GM19467 (cell line): ENCODE results near the gene VKORC1.

Source experiments
- ATAC-seq: cut with Tn5 transposase; IDR thresholded peaks from one replicate; pipeline ENCODE4 v1.9.1; 2021; ENCODE audit warnings: mild to moderate bottlenecking, moderate library complexity; ENCODE audit not compliant: unreplicated experiment

VKORC1 gene

DNA sequence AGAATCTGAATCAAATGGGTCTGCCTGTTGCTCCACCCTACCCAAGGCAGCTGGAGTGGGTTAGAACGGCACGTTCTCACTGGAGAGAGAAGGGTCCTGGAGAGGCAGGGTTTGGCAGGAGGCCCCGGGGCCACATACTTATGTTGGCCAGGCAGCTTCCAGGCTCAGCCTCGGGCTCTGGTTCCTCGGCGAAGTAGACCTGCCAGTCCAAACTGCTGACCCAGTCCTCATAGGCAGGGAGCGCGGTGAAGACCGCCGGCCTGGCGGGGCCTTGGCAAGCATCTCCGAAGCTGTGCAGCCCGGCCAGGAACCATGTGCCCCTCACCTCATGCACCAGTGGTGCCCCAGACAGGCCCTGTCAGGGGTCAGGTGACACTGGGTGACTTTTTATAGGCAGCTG is 10.6 kb downstream of the VKORC1 start:
- ATAC-seq, result no peak

DNA sequence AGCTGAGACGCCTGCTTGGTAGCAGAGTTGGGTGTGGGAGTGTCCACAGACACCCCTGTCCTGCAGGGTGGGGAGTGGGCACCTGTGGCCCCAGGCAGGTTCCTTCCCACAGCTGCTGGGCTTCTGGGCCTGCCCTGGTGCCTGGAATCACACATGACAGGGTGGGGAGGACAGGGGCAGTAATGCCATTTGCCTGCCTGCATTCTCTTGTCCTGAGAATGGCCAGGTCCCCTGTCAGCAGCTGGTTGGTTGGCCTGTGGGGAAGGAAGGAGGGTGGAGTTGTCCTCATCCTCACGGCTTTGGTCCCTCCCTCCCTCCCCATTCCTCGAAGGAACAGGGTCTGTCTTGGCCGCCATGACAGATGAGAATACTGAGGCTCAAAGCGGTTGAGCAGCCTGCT is 11.0 kb downstream of the VKORC1 start:
- ATAC-seq, result no peak

DNA sequence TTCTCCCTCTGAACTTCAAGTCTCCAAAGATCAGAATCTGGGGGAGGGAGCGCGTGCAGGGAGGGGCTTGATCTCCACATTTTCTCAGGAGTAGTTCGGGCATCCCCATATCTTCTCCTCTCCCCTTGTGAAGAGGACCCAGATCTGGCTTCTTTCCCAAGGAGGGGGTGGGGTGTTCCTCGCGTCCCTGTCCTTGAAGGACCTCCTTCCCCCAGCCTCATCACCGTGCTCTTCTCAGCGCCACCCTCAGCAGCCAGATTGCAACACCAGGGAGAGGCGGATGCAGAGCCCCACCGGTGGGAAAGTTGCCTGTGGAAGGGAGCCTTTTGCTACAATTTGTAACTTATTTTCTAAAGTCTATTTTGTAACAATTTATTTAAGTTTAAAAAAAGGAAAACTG is 11.5 kb downstream of the VKORC1 start:
- no peak for ATAC-seq

DNA sequence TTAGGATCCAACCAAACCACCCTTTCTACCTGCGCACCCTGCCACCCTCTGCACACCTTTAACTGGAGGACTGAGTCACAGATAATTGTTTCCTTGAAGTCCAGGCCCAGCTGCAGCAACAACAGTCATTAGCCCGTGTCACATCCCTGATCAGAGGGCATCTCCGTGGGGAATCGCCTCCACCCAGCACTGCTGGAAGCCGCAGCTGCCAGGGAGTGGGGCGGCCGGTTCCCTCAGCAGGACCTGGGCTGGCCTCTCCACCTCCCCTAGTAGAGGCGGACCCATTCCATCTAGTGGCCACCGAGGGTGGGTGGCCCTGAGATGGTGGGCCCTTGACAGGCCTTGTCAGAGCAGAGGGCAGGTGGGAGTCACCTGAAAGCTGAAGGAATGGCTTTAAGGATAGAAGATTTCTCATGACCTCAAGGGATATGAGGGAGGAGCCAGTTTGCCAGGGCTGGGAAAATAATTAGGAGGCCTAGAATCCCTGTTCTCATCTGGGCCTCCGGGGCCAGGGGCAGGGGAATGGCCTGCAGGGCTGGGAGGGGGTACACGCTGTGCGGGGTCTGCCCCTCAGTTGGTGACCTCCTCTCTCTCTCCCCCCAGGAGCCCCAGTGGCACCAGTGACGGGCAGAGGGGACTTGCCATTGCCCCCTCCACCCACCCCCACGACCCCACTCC is 12.1 kb downstream of the VKORC1 start:
- ATAC-seq, result no peak

DNA sequence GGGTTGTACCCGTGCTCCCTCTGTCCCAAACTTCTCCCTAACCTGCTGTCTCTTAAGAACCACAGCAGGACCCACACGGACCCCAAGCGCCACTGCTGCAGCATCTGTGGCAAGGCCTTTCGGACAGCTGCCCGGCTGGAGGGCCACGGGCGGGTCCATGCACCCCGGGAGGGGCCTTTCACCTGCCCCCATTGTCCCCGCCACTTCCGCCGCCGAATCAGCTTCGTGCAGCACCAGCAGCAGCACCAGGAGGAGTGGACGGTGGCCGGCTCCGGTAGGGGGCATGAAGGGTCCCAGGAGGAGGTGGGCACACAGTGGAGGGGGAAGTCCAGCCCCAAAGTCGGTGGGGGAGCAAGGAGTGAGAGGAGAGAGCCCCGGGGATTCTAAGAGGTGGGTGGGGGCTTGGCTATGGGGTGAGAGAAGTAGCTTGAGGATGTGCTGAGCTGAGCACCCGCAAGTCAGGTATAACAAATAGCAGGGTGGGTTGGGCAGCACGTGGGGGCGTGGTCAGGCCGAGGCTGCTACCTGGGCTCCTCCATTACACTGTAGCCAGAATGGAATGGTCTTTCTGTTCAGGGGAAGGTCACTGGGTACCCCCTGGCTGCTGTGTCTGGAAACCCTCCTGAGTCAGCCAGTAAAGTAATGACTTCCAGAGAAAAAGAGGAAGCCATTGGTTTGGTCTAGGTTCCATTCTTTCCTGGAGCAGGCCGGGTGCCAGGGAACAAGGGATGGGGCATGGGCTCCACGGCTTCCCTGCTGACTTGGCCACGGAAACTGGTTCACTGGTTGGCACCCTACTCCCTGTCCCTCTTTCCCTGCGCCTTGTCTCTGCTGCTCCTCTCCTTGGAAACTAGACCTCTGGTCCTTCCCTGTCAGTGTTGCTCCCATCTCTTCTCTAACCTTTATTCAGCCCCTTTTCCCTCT is 12.9 kb downstream of the VKORC1 start:
- ATAC-seq, result no peak

DNA sequence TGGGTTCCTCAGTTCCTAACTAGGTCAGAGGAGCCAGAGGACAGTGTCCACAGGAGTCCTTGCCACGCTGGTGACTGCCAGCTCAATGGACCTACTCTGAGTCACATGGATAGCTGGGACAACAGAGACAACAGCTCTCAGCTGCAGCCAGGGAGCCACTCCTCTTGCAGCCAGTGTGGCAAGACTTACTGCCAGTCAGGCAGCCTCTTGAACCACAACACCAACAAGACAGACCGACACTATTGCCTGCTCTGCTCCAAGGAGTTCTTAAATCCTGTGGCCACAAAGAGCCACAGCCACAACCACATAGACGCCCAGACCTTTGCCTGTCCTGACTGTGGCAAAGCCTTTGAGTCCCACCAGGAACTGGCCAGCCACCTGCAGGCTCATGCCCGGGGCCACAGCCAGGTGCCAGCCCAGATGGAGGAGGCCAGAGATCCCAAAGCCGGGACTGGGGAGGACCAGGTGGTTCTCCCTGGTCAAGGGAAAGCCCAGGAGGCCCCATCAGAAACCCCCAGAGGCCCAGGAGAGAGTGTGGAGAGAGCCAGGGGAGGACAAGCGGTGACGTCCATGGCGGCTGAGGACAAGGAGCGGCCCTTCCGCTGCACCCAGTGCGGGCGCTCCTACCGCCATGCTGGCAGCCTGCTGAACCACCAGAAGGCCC is 13.7 kb downstream of the VKORC1 start:
- ATAC-seq, result no peak

DNA sequence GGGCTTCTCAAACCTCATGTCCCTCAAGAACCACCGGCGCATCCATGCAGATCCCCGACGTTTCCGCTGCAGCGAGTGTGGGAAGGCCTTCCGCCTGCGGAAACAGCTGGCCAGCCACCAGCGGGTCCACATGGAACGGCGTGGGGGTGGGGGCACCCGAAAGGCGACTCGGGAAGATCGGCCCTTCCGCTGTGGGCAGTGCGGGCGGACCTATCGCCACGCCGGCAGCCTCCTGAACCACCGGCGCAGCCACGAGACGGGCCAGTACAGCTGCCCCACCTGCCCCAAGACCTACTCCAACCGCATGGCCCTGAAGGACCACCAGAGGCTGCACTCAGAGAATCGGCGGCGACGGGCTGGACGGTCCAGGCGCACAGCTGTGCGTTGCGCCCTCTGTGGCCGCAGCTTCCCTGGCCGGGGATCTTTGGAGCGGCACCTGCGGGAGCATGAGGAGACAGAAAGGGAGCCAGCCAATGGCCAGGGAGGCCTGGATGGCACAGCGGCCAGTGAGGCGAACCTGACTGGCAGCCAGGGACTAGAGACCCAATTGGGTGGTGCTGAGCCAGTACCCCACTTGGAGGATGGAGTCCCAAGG is 14.5 kb downstream of the VKORC1 start:
- no peak for ATAC-seq

DNA sequence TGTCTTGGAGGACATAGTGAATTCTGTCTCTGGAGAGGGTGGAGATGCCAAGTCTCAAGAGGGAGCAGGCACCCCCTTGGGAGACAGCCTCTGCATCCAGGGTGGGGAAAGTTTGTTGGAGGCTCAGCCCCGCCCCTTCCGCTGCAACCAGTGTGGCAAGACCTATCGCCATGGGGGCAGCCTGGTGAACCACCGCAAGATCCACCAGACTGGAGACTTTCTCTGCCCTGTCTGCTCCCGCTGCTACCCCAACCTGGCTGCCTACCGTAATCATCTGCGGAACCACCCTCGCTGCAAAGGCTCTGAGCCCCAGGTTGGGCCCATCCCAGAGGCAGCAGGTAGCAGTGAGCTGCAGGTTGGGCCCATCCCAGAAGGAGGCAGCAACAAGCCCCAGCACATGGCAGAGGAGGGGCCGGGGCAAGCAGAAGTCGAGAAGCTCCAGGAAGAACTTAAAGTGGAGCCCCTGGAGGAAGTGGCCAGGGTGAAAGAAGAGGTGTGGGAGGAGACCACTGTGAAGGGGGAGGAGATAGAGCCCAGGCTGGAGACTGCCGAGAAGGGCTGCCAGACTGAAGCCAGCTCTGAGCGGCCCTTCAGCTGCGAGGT is 15.2 kb downstream of the VKORC1 start:
- no peak for ATAC-seq

DNA sequence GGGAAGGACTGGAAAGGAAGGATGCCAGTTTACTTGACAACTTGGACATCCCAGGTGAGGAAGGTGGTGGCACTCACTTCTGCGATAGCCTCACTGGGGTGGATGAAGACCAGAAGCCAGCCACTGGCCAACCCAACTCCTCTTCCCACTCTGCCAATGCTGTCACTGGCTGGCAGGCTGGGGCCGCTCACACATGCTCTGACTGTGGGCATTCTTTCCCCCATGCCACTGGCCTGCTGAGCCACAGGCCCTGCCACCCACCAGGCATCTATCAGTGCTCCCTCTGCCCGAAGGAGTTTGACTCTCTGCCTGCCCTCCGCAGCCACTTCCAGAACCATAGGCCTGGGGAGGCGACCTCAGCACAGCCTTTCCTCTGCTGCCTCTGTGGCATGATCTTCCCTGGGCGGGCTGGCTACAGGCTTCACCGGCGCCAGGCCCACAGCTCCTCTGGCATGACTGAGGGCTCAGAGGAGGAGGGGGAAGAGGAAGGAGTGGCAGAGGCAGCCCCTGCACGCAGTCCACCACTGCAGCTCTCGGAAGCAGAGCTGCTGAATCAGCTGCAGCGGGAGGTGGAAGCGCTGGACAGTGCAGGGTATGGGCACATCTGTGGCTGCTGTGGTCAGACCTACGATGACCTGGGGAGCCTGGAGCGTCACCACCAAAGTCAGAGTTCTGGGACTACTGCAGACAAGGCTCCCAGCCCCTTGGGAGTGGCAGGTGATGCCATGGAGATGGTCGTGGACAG is 15.8 kb downstream of the VKORC1 start:
- ATAC-seq, result no peak

DNA sequence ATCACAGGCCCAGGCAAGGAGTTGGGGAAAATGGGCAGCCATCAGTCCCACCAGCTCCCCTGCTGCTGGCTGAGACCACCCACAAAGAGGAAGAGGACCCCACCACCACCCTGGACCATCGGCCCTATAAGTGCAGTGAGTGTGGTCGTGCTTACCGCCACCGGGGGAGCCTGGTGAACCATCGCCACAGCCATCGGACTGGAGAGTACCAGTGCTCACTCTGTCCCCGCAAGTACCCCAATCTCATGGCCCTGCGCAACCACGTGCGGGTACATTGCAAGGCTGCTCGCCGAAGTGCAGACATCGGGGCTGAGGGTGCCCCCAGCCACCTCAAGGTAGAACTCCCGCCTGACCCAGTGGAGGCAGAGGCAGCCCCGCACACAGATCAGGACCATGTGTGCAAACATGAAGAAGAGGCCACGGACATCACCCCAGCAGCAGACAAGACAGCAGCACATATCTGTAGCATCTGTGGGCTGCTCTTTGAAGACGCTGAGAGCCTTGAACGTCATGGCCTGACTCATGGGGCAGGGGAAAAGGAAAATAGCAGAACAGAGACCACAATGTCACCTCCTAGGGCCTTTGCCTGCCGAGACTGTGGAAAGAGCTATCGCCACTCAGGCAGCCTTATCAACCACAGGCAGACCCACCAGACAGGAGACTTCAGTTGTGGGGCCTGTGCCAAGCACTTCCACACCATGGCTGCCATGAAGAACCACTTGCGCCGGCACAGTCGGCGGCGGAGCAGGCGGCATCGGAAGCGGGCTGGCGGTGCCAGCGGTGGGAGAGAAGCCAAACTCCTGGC is 16.8 kb downstream of the VKORC1 start:
- ATAC-seq, result no peak

DNA sequence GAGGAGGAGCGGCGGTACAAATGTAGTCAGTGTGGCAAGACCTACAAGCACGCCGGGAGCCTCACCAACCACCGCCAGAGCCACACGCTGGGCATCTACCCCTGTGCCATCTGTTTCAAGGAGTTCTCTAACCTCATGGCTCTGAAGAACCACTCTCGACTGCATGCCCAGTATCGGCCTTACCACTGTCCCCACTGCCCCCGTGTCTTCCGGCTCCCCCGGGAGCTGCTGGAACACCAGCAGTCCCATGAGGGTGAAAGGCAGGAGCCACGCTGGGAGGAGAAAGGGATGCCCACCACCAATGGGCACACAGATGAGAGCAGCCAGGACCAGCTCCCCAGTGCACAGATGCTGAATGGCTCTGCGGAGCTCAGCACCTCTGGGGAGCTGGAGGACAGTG is 17.6 kb downstream of the VKORC1 start:
- ATAC-seq, result no peak

DNA sequence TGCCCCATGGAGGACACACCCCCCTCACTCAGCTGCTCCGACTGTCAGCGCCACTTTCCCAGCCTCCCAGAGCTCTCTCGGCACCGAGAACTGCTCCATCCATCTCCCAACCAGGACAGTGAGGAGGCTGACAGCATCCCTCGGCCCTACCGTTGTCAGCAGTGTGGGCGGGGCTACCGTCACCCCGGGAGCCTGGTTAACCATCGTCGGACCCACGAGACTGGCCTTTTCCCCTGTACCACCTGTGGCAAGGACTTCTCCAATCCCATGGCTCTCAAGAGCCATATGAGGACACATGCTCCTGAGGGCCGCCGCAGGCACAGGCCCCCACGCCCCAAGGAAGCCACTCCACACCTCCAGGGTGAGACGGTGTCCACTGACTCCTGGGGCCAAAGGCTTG is 18.3 kb downstream of the VKORC1 start:
- no peak for ATAC-seq

DNA sequence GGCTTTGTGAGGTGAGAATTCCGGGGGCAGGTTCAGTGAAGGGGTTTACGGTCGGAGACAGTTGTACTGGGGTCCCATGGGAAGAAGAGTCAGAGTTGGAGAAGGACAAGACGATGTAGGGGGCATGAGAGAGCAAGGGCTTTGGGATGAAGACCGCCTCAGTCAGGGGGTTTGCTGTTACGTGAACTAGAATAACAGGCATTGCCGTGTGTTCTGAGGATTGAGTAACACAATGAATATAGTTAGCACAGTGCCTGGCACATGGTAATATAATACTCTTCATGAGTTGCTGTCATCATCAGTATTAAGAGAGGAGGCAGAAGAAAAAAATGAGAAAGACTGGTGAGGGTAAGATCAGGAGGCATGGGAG is 19.8 kb downstream of the VKORC1 start:
- ATAC-seq, result no peak

DNA sequence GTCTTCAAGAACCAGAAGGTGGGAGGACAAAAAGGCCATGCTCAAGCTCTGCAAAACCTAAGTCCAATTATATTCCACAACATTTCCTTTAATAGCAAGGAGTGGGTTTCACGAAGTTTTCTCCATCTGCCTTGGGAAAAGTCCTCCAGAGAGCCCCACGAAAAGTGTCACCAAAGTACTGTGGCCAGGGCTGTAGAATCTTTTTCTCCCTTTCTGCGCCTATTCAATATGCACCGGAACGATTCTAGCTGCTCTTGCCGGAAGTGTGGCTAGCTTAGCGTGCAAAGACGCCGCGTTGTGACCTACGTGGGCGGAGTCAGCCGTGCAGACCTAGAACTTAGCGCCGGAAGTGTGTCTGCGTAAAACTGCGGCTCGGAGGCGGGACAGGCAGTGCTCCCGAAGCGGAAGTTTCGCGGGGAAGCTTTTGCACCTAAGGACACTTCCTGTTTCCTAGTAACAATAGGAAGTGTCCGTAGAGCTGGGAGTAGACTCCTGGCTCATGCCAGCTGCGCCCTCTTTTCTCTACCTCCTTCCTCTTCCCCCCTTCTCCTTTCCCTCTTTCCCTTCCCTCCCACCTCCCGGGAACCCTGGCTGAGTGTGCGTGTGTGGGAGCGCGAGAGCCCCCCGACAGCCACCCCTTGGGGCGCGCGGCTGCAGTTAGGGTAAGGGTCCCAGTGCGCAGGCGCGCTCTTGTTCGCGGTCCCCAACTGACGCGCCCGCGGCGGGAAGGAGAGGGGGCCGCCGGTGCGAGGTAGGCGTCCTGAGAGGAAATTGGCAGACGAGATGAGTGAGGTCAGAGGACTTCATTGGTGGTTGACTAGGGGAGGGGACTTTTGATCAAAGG is 20.4 kb downstream of the VKORC1 start, which contains the start of the genes ZNF646 and ZNF668:
Gene ZNF646, plus strand, starts transcription at position 453 of the 844 bp plus-strand sequence. CDS start 1,903 bp downstream, outside the sequence.
Gene ZNF668, minus strand, starts transcription at position 271 of the 844 bp plus-strand sequence. CDS start 9,781 bp downstream, outside the sequence.
- ATAC-seq, result peak; percentile 68

DNA sequence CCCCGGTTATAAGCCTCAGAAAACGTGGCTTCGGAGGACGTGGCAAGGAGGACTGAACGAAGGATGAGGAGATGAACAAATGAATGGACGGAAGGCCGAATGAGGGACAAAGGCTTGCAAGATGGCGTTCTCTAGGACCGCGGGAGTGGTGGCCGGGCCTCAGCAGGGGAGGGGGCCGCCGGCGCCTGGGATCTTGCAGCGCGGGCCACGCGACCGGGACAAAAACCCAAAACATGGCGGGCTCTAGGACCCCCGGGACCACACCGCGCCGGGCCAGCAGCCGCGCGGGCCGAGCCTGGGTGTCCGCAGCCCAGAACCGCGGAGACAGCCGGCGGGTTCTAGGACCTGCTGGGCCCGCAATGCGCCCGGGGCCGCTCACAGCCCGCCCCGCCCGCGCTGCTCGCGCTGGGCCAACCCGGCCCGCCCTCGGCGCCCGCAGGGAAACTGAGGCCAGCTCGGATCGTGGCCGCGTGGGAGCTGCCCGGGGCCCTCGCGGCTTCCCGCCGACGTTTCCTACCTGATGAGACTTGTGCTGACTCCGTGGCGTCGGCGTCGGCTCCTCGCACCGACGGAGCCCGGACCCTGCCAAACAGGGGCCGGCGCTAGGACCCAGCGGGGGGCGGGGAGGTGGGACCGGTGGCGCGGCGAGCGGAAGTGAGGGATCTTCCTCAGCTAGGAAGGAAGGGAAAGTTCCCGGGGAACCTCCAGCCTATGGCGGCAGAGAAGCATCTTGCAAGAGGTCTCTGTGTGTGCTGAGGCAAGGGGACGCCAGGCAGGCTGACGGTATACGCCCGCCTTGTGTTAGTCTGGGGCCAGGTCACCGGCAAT is 21.2 kb downstream of the VKORC1 start:
- peak; percentile 41 for ATAC-seq

DNA sequence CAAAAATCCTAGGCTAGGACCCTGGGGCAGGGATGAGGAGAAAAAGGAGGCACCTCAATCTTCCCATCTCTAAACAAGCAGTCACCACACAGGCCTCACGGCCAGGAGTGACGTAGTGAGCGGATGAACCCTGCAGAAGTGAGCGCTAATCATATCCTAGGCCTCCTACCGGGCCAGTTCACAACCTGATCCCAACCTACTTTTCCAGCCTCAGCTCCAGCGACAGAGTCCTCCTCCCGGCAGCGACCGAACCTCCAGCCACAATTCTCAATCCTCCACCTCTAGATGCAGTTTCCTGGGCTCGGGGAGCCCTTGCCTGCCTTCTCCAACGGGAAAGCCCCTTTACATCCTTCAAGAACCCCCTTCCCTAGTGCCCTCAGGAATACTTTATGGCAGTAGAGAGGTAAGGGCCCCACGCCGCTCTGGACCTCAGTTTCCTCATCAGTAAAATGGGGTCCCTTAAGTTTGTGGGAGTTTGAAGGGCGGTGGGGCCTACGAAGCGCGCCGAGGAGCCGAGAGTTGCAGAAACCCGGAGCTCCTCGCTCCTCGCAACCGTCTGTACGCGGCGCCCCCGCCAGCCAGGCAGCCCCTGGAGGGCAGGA is 22.0 kb downstream of the VKORC1 start:
- ATAC-seq, result no peak

DNA sequence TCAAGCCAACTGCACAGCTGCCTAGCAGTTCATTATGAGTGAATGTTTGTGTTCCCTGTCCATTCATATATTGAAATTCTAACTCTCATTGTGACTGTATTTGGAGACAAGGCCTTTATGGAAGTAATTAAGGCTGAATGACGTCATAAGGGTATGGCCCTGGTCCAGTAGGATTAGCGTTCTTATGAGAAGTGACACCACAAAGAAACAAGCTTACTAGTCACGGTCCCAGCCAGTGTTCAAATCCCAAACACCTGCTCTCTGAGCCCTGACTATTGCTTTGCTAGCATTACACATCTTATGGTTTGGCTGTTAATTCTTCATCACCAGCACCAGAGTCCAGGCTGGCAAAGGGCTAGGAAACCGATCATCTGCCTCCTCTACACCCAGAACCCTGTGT is 22.7 kb downstream of the VKORC1 start:
- no peak for ATAC-seq
